ENCODE results near the gene APOBEC3A.
"Not testable (repeated sequence)": the region's sequence is repeated elsewhere in the genome, so short reads cannot be mapped to it uniquely, and the experiment has no call there.

APOBEC3A gene

GRCh38 chr22:38960673-38961072 lies 3.3 kb downstream of the APOBEC3A start:
- DNase-seq = not testable (repeated sequence)

GRCh38 chr22:38963291-38963738 lies 5.9 kb downstream of the APOBEC3A start:
- DNase-seq = peak; percentile 6

GRCh38 chr22:38963872-38964271 lies 6.5 kb downstream of the APOBEC3A start:
- no peak for DNase-seq

GRCh38 chr22:38964306-38964705 lies 6.9 kb downstream of the APOBEC3A start:
- no peak for DNase-seq

GRCh38 chr22:38964989-38965388 lies 7.6 kb downstream of the APOBEC3A start:
- no peak for DNase-seq

GRCh38 chr22:38965614-38966379 lies 8.4 kb downstream of the APOBEC3A start:
- DNase-seq = no peak

GRCh38 chr22:38966380-38966702 lies 8.9 kb downstream of the APOBEC3A start:
- DNase-seq = no peak

GRCh38 chr22:38966942-38967341 lies 9.5 kb downstream of the APOBEC3A start:
- no peak for DNase-seq

- no peak for DNase-seq
These were observed 10.3 kb downstream of the APOBEC3A start for GRCh38 chr22:38967451-38968450.

GRCh38 chr22:38968801-38969200 lies 11.4 kb downstream of the APOBEC3A start:
- DNase-seq = no peak

- no peak for DNase-seq
These were observed 13.1 kb downstream of the APOBEC3A start for GRCh38 chr22:38970551-38970950.

- DNase-seq = no peak
These were observed 13.8 kb downstream of the APOBEC3A start for GRCh38 chr22:38971202-38971601.

GRCh38 chr22:38971791-38972190 lies 14.4 kb downstream of the APOBEC3A start:
- DNase-seq = no peak

- DNase-seq = no peak
These were observed 15.1 kb downstream of the APOBEC3A start for GRCh38 chr22:38972558-38972957.

- peak; percentile 32 for DNase-seq
These were observed 16.1 kb downstream of the APOBEC3A start for GRCh38 chr22:38973289-38974169.

GRCh38 chr22:38974170-38974825 lies 16.9 kb downstream of the APOBEC3A start:
- no peak for DNase-seq

GRCh38 chr22:38974826-38975175 lies 17.4 kb downstream of the APOBEC3A start:
- DNase-seq = no peak

- not testable (repeated sequence) for DNase-seq
These were observed 19.9 kb downstream of the APOBEC3A start for GRCh38 chr22:38977289-38977688.

GRCh38 chr22:38980587-38980986 lies 23.2 kb downstream of the APOBEC3A start:
- DNase-seq = not testable (repeated sequence)

GRCh38 chr22:38981005-38981991 lies 23.9 kb downstream of the APOBEC3A start:
- no peak for DNase-seq

Measured in NCI-H2029 (cell line).